ENCODE results near the gene SLC38A10.

SLC38A10 gene

DNA sequence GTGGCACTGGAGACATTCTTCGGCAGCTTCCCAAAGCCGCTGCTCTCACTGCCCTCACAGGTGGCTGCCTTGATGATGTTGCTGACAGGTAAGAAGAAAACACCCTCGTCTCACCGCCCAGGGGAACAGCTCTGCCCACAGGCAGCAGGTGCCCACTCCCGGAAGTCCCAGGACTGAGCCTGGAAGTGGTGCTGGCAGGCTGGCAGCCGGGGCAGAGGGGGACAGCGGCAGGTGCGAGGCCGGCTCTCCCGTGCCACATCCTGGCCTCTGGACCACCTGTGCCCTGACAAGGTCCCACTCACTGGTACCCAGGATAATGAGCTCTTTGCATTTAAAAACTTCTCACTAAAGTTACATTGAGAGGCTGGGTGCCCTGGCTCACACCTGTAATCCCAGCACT is 92.8 kb downstream of the SLC38A10 start:
- DNase-seq (ENCODE audit: low spot score): no peak
- TF ChIP-seq, protein P1, sequence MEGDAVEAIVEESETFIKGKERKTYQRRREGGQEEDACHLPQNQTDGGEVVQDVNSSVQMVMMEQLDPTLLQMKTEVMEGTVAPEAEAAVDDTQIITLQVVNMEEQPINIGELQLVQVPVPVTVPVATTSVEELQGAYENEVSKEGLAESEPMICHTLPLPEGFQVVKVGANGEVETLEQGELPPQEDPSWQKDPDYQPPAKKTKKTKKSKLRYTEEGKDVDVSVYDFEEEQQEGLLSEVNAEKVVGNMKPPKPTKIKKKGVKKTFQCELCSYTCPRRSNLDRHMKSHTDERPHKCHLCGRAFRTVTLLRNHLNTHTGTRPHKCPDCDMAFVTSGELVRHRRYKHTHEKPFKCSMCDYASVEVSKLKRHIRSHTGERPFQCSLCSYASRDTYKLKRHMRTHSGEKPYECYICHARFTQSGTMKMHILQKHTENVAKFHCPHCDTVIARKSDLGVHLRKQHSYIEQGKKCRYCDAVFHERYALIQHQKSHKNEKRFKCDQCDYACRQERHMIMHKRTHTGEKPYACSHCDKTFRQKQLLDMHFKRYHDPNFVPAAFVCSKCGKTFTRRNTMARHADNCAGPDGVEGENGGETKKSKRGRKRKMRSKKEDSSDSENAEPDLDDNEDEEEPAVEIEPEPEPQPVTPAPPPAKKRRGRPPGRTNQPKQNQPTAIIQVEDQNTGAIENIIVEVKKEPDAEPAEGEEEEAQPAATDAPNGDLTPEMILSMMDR (IDR thresholded peaks at IDR 0.05; ENCODE audit: extremely low read depth, insufficient read depth, missing control alignments): no peak
- in situ Hi-C loops (cut with MboI; ENCODE audit: low pct_unique_long_range_greater_than_20kb, low sequenced_read_pairs, unreplicated experiment): no loop called here

DNA sequence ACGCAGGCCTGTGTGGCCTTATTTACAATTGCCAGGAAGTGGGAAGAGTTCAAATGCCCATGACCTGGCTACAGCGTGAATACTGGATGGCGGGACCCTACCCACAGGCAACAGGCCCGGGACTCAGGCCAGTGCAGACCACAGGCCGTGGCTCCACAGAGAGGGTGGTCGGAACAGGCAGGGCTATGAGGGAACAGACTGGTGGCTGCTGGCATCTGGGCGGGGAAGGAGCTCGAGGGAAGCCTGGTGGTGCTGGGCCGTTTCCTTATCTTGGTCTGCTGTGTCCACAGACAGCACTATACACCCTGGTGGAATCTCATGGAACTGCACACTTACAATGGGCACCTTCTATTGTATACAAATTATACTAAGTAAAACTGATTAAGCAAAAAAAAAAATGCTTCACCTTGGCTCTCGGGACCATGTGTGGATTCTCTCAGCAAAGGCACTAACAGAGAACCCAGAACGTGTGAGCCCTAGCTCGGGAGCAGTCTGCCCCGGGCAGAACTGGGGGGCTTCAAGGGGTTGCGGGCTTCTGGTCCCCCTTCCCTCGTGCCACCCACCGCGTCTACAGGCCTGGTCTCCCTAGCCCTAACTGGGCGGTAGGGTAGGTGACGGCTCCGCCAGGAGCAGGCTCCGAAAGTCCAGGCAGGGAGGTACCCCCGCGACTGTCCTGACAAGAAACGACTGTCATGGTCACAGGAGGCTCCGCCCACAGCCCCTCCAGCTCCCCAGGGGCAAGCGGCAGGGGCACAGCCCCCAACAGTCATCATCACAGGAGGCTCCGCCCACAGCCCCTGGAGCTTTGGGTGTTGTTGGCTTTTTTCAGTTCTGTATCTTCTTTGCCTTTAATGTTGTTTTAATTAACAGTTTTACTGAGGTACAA is 94.2 kb downstream of the SLC38A10 start:
- TF ChIP-seq, protein P1 (IDR thresholded peaks at IDR 0.05; ENCODE audit: extremely low read depth, insufficient read depth, missing control alignments): peak; percentile 37
- DNase-seq (ENCODE audit: low spot score): peak; percentile 77
- in situ Hi-C loops (cut with MboI; ENCODE audit: low pct_unique_long_range_greater_than_20kb, low sequenced_read_pairs, unreplicated experiment): no loop called here

DNA sequence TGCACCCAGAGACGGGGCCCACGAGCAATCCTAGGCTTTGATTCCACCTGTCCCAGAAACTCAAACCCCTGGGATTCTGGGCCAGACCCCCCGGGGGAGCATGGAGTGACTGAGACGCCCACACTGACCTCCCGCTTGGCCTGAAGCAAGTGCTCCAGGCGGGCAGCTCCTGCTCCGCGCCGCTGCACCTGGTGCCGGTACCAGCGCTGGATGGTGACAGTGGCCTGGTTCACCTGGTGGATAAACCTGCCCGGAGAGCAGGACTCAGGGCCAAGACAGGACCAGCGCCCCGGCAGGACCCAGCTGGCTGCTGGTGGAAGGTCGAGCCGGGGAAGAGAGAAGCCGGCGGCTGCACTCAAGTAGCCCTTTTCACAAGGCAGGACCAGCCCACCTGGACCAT is 94.9 kb downstream of the SLC38A10 start:
- TF ChIP-seq, protein P1 (IDR thresholded peaks at IDR 0.05; ENCODE audit: extremely low read depth, insufficient read depth, missing control alignments): no peak
- DNase-seq (ENCODE audit: low spot score): no peak
- in situ Hi-C loops (cut with MboI; ENCODE audit: low pct_unique_long_range_greater_than_20kb, low sequenced_read_pairs, unreplicated experiment): no loop called here

DNA sequence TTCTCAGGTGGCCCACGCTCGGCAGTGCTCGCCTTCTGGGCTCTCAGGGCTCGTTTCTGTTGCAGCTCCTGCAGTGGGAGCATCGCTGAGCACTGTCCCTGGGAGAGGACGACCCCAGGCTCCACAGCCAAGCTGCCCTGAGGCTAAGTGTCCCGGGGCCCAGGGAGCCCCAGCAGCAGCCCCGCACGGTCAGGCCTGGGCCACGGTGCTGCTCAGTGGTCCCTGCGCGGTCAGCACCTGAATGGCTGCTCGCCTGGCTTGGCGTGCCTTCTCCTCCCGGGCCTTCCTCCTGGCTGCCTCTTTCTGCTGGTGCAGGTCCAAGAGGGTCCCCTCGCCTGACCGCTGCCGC is 95.7 kb downstream of the SLC38A10 start:
- no peak for DNase-seq (ENCODE audit: low spot score)
- in situ Hi-C loops (cut with MboI; ENCODE audit: low pct_unique_long_range_greater_than_20kb, low sequenced_read_pairs, unreplicated experiment): no loop called here
- TF ChIP-seq, protein P1 (IDR thresholded peaks at IDR 0.05; ENCODE audit: extremely low read depth, insufficient read depth, missing control alignments): no peak

DNA sequence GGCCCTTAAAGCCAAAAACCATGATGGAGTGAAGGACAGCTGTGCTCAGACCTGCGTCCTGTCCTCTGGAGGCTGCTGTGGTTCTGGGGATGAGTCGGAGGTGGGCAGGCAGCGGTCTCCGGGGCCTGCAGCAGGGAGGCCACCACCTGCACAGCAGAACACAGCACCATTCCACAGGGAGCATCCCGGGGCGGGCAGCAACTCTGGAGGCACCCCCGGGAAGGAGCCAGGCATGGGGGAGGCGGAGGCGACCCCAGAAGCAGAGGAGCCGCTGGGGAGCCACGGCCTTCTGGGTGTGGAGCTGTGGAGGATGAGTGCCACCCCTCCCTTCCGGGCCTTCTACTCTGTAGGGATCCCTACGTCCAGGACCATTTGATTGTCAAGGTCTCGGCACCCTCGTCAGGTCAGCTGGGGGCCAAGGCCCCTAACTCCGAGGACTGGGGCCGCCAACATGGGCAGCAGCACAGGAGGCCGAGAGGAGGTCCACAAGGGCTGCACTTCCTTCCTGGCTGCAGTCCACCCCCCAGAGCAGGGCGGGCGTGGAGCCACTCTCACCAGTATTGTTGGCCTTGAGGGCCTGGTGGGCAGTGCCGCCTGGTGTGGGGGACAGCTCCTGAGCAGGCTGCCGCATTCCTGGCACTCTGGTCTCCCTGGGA is 96.2 kb downstream of the SLC38A10 start:
- TF ChIP-seq, protein P1 (IDR thresholded peaks at IDR 0.05; ENCODE audit: extremely low read depth, insufficient read depth, missing control alignments): no peak
- in situ Hi-C loops (cut with MboI; ENCODE audit: low pct_unique_long_range_greater_than_20kb, low sequenced_read_pairs, unreplicated experiment): no loop called here
- DNase-seq (ENCODE audit: low spot score): no peak

DNA sequence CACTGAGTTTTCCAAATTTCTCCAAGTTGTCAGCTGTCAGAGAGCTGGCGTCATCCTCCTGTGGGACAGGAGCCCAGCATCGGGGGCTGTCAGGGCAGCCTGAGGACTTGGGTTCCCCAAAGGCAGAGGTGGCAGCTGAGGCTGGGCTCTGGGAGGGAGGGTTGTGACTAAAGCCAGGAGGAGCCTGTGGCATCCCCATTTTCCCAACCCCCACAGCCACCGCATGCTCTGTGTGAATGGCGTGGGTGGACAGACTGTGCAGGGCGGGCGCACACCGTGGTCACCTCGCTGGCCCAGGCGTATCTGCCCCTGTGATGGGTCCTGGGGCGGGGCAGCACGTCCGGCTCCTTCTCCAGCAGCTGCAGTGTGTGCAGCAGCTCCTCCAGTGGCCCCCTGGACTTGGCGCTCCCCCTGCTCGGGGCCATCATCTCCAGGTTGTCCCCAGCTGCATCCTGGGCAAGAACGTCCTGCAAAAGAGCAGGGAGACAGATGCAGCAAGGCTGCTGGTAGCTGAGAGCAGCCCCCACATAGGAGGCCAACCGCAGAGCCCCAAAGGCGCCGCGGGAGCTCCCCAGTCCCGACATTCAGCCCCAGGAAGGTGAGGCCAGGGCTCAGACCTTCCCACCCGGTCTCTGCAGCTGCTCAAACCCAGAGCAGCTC is 97.1 kb downstream of the SLC38A10 start:
- TF ChIP-seq, protein P1 (IDR thresholded peaks at IDR 0.05; ENCODE audit: extremely low read depth, insufficient read depth, missing control alignments): no peak
- in situ Hi-C loops (cut with MboI; ENCODE audit: low pct_unique_long_range_greater_than_20kb, low sequenced_read_pairs, unreplicated experiment): no loop called here
- DNase-seq (ENCODE audit: low spot score): no peak
